KMS-11 (cell line): Measurements from ENCODE around the gene VHLL.

Source experiments
- H2AFZ ChIP-seq: fragments of 200-600 bp; sonication (generic); 2 replicates; pipeline ENCODE4 v1.6.1; 2016; ENCODE audit warnings: antibody characterized with exemption, mixed run types, low read depth
- H3K27ac ChIP-seq: fragments of 200-600 bp; sonication (generic); 2 replicates; pipeline ENCODE4 v1.6.1; 2016; ENCODE audit warnings: mild to moderate bottlenecking, mixed run types
- H3K27me3 ChIP-seq: fragments of 200-600 bp; sonication (generic); 2 replicates; pipeline ENCODE4 v1.6.1; 2017; ENCODE audit warnings: mild to moderate bottlenecking, low read depth, mixed run types, moderate library complexity; ENCODE audit not compliant: insufficient read depth
- H3K36me3 ChIP-seq: fragments of 200-600 bp; sonication (generic); 2 replicates; pipeline ENCODE4 v1.6.1; 2017; ENCODE audit warnings: mild to moderate bottlenecking, mixed run types; ENCODE audit not compliant: insufficient read depth
- H3K4me1 ChIP-seq: fragments of 200-600 bp; sonication (generic); 2 replicates; pipeline ENCODE4 v1.6.1; 2016; ENCODE audit warnings: mild to moderate bottlenecking, low read depth, mixed run types; ENCODE audit not compliant: poor library complexity, severe bottlenecking
- H3K4me2 ChIP-seq: fragments of 200-600 bp; sonication (generic); 2 replicates; pipeline ENCODE4 v1.7.0; 2016; ENCODE audit warnings: mild to moderate bottlenecking, mixed run types
- H3K4me3 ChIP-seq: fragments of 200-600 bp; sonication (generic); IDR thresholded peaks from 2 replicates; pipeline ENCODE4 v1.6.1; 2017; ENCODE audit warnings: low read depth, low read length, mixed read lengths; ENCODE audit not compliant: insufficient read depth
- H3K79me2 ChIP-seq: fragments of 200-600 bp; sonication (generic); 2 replicates; pipeline ENCODE4 v1.6.1; 2016; ENCODE audit warnings: low read depth, mixed run types; ENCODE audit not compliant: insufficient read depth
- H3K9ac ChIP-seq: fragments of 200-600 bp; sonication (generic); 2 replicates; pipeline ENCODE4 v1.6.1; 2016; ENCODE audit warnings: mild to moderate bottlenecking, mixed run types
- H4K20me1 ChIP-seq: fragments of 200-600 bp; sonication (generic); 2 replicates; pipeline ENCODE4 v1.6.1; 2016; ENCODE audit warnings: mild to moderate bottlenecking, mixed run types; ENCODE audit not compliant: insufficient read depth
- TF ChIP-seq, protein P1 (sequence below): fragments of 200-600 bp; sonication (generic); conservative IDR thresholded peaks from 2 replicates; pipeline ENCODE4 v1.6.1; 2017; ENCODE audit warnings: low read depth, mild to moderate bottlenecking, antibody characterized with exemption, low read length, moderate library complexity, mixed read lengths

The VHLL gene

GRCh38 chr1:156257711-156258110 is 41.4 kb downstream of the VHLL start:
- Histone ChIP-seq H4K20me1 (no peaks in the 10 kb centered on the region), H3K36me3 (peaks cover 51% of the 10 kb centered on the region; the same call in 1 of the 2 replicates), H3K4me3 (no peak overlapping the region), H3K79me2 (no peaks in the 10 kb centered on the region), H3K27me3 (no peaks in the 10 kb centered on the region), H3K4me2 (no peak overlapping the region), H3K27ac (no peak overlapping the region; the same call in 1 of the 2 replicates), H3K9ac (no peak overlapping the region), H2AFZ (no peak overlapping the region), H3K4me1 (peaks cover 26% of the 10 kb centered on the region)
- TF ChIP-seq, protein P1, sequence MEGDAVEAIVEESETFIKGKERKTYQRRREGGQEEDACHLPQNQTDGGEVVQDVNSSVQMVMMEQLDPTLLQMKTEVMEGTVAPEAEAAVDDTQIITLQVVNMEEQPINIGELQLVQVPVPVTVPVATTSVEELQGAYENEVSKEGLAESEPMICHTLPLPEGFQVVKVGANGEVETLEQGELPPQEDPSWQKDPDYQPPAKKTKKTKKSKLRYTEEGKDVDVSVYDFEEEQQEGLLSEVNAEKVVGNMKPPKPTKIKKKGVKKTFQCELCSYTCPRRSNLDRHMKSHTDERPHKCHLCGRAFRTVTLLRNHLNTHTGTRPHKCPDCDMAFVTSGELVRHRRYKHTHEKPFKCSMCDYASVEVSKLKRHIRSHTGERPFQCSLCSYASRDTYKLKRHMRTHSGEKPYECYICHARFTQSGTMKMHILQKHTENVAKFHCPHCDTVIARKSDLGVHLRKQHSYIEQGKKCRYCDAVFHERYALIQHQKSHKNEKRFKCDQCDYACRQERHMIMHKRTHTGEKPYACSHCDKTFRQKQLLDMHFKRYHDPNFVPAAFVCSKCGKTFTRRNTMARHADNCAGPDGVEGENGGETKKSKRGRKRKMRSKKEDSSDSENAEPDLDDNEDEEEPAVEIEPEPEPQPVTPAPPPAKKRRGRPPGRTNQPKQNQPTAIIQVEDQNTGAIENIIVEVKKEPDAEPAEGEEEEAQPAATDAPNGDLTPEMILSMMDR, result no peak

DNA sequence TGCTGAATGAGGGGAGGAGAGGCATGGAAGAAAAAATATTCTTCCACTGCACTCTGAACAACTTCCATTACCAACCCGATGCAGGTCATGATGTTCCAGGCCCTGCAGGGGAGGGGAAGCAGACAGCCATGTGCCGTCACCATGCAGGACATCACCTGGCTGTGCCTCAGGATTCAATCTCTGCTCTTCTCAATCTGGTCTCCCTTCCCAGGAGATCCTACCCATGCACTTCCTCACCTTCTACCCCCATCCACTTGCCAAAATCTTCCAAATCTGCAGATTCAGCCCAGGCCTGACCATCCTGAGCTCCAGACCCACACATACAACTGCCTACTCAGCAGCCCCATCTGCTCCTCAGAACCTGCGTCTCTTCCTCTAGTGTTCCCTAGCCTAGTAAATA is 45.5 kb downstream of the VHLL start:
- no peaks in the 10 kb centered on the region for H3K79me2 ChIP-seq
- H3K27ac ChIP-seq, result no peak overlapping the region; the same call in 1 of the 2 replicates
- H3K9ac ChIP-seq, result no peak overlapping the region
- H3K4me3 ChIP-seq, result no peak overlapping the region
- no peak overlapping the region for H2AFZ ChIP-seq
- H3K36me3 ChIP-seq, result peaks cover 42% of the 10 kb centered on the region; the same call in 1 of the 2 replicates
- peaks cover 19% of the 10 kb centered on the region for H3K4me1 ChIP-seq
- H3K4me2 ChIP-seq, result no peak overlapping the region
- TF ChIP-seq, protein P1, result no peak
- H3K27me3 ChIP-seq, result no peaks in the 10 kb centered on the region
- H4K20me1 ChIP-seq, result no peaks in the 10 kb centered on the region

- H3K27ac ChIP-seq, result no peak overlapping the region
- H2AFZ ChIP-seq, result no peak overlapping the region
- H3K4me3 ChIP-seq, result no peak overlapping the region
- peaks cover 19% of the 10 kb centered on the region for H3K4me1 ChIP-seq
- H3K27me3 ChIP-seq, result no peaks in the 10 kb centered on the region
- no peak overlapping the region for H3K9ac ChIP-seq
- H3K79me2 ChIP-seq, result no peaks in the 10 kb centered on the region
- TF ChIP-seq, protein P1, result no peak
- no peak overlapping the region for H3K4me2 ChIP-seq
- H4K20me1 ChIP-seq, result no peaks in the 10 kb centered on the region
- H3K36me3 ChIP-seq, result peaks cover 27% of the 10 kb centered on the region; the same call in 1 of the 2 replicates
Measured at GRCh38 chr1:156251527-156251926, 47.6 kb downstream of the VHLL start.

- no peaks in the 10 kb centered on the region for H4K20me1 ChIP-seq
- H3K4me3 ChIP-seq, result no peak overlapping the region
- H3K79me2 ChIP-seq, result no peaks in the 10 kb centered on the region
- peaks cover 18% of the 10 kb centered on the region; the same call in 1 of the 2 replicates for H3K36me3 ChIP-seq
- H3K27me3 ChIP-seq, result no peaks in the 10 kb centered on the region
- H3K9ac ChIP-seq, result no peak overlapping the region
- H3K4me2 ChIP-seq, result no peak overlapping the region
- peaks cover 19% of the 10 kb centered on the region for H3K4me1 ChIP-seq
- no peak overlapping the region for H3K27ac ChIP-seq
- no peak overlapping the region for H2AFZ ChIP-seq
- TF ChIP-seq, protein P1, result no peak
Measured at GRCh38 chr1:156249593-156249992, 49.5 kb downstream of the VHLL start.
